NCI-H187 treated with DMSO at 0.1 percent for 48 hours (cell line): ENCODE measurements around the gene IL1R2.
"Not testable (repeated sequence)": the region's sequence is repeated elsewhere in the genome, so short reads cannot be mapped to it uniquely, and the experiment has no call there.

Experiments used
- DNase-seq: peaks from one replicate; lab custom pipeline; 2025; lab: John Stamatoyannopoulos, UW

The IL1R2 gene

DNA sequence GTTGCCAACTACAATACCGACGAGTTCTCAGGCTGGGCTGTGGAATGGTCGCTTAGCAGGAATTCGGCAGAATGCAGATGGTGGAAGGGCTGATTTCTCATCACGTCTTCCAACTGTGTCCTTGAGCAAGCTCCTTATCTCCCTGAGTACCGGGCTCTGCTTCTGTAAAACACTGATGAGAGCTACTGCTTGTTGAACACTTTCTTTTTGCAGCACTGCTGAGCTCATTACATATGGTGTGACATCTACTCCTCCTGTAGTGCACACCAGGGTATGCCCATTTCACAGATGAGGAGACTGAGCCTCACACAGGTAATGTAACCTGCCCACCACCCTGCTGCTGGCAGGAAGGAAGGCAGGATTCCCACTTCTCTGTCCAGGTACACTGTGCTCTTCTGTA is 8.3 kb downstream of the IL1R2 start:
- no peak for DNase-seq

DNA sequence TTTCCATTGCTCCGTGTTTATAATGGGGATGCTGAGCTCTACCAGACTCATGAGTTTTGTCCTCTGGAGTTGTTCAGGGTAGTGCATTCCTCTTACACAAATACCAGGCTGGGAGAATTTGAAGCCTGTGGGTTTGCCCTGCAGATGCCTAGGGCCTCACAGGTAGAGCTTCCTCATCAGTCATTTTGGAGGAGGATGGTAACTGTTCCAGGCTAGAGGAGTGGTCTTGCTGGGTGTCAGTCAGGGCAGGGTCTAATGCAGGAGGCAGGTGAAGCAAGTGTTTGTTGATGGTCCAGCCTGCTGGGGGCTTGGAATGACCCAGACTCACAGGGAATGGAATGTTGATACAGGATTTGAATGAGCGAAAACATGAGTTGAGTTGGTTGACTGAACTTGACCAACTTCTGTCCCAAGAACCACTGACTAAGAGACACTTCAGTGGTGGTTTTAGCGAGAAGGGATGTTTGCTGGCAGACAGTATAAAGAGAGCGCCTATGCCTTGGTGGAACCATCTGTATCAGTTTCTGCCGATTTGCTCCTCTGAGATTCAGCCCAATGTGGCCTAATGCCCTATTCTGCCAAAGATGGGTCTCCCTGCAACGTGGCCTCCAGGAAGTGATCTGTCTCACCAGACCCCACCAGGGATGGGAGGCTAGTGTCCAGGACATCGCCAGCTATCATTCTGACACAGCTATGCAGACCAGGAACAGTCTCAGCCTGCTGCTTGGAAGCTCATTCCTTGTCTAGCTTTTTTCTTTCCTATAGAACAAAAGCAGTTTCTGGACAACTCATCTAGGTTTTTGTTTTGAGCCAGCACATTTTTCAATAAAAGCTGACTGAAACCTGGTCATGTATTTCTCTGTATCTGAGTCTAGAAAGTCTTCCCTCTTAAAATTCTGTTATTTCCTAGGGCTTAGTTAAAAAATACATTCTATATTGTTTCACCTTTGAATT is 9.3 kb downstream of the IL1R2 start:
- DNase-seq: no peak

GRCh38 chr2:102001767-102002142 is 10.0 kb downstream of the IL1R2 start:
- DNase-seq: no peak

DNA sequence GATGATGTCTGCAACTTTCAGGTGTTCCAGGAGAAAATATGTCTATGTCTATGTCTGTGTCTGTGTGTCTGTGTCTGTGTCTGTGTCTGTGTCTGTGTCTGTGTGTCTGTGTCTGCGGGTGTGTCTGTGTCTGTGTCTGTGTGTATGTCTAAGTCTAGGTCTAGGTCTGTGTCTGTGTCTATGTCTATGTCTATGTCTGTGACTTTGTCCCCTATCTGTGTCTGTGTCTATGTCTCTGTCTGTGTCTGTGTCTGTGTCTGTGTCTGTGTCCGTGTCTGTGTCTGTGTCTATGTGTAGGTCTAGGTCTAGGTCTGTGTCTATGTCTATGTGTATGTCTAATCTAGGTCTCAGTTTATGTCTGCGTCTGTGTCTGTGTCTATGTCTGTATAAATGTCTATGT is 10.5 kb downstream of the IL1R2 start:
- no peak for DNase-seq

GRCh38 chr2:102002909-102003308 is 11.1 kb downstream of the IL1R2 start:
- DNase-seq: not testable (repeated sequence)

GRCh38 chr2:102003696-102004095 is 11.9 kb downstream of the IL1R2 start:
- DNase-seq: no peak

DNA sequence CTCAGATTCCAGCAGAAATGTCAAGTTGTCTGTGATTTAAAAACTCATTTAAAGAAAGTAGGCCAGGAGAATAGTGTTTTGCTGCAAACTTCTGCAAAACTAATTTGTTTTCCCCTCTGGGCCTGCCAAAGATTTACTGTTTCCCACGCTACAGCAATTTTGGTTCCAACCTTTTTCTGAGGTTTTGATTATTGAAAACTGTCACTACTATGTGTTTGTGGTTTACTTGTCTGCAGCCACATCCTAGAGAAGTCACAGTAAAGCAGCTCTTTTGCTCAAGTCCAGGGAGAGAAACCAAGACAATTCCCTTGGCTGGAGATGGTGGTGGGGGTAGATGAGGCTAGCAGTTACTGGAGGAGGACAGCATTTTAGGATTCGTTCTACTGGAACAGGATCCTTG is 12.8 kb downstream of the IL1R2 start:
- no peak for DNase-seq

DNA sequence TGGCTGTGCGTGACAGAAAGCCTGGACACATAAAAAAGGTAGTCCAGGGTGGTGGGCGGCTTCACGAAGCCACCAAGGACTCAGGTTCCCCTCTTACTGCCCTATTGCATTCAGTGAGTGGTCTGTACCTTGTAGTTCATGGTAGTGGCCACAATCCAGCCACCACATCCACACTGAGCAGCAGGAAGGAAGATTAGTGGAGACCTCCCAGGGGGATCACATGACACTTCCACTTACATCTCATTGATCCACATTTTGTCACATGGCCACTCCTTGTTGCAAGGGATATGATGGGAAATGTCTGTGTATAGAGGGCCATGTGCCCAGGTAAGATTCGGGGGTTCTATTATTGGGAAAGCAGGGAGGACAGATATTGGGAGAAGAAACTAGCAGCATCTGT is 13.7 kb downstream of the IL1R2 start:
- DNase-seq: no peak

DNA sequence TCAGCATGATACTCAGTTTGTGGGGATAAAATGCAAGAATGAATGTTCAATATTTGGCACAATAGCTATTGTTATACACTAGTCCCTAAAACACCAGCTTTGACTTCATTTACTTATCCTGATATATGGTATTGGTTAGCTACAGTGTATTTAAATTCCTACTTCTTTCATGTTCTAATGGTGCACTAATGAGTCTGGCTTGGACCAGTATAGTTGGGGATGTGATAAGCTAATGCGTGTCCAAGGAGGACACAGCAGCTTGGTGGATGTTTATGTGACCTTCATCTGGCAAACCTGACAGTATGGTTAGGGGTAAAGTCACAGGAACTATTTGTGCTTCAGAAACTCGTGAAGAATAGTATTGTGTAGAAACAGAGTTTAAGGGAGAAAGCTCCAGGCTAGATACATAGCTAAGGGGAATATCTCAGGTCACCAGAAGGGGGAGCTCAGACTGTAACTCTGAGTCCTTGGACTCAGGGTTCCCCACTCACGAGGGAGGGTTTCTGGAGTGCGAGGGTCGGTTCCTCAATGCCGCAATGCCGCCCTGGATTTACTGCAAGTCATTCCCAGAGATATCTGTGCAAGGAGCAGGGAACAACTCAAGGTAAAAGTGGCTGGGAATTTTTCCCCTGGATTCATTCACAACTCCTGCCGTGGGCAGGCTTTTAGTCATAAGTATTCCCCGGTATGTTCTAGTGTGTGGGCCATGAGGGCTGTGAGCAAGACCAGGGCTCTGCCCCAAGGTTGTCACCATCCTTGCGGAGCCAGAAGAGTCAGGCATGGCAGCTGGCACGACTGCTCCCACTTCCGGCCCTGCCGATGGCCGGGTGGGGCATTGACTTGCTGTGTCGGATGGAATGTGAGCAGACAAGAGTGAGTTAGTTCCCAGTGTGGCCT is 14.5 kb downstream of the IL1R2 start:
- no peak for DNase-seq

DNA sequence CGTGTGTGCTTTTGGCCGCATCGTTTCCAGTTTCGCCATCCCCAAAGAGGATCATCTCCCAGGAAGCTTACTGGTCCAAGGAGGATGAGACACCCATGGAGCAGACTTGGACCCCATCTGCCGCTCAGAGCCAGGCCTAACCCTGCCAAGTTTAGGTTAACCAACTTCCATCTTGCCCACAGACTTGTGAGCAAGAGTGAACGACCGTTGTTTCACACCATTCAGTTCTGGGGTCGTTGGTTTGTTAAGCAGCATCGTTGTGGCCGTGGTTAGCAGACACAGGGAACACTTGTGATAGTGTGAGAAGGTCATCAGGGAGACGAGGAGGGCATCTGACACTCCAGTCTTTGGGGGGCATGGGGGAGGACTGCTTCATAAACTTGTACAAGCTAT is 15.1 kb downstream of the IL1R2 start:
- DNase-seq: no peak

- no peak for DNase-seq
Observed at GRCh38 chr2:102008490-102008889, 16.7 kb downstream of the IL1R2 start.

DNA sequence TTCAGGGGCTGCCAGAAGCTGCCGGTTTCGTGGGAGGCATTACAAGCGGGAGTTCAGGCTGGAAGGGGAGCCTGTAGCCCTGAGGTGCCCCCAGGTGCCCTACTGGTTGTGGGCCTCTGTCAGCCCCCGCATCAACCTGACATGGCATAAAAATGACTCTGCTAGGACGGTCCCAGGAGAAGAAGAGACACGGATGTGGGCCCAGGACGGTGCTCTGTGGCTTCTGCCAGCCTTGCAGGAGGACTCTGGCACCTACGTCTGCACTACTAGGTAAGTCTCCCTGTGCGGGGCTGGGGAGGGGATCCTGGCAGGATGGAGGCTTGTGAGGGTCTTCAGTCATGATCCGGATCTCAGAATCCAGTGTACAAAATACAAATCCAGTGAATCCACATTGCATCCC is 17.8 kb downstream of the IL1R2 start:
- DNase-seq: no peak

GRCh38 chr2:102010902-102011301 is 19.1 kb downstream of the IL1R2 start:
- no peak for DNase-seq

DNA sequence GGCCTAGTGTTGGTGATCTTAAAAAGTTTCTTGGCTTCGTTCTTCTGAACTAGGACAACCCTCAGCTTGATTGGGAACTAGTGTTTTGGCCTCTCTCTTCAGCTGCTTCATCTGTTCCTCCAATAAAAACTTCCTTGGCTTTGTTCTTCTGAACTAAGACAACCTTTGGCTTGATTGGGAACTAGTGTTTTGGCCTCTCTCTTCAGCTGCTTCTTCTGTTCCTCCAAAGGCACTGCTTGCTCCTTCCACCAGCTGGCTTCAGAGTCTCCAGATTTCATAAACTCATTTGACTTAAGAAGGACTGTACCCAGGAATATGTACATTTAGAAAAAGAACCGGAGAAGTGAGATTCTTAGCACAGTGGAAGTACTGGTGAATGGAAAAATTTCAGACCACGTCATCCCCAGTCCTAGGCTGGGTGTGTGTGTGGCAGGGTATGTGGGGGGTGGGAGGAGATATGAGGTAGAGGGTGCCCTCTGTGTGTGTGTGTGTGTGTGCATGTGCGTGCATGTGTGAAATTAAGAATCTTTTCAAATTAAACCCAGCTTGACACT is 20.4 kb downstream of the IL1R2 start:
- DNase-seq: no peak

- DNase-seq: no peak
Observed at GRCh38 chr2:102013206-102014040, 21.7 kb downstream of the IL1R2 start.

DNA sequence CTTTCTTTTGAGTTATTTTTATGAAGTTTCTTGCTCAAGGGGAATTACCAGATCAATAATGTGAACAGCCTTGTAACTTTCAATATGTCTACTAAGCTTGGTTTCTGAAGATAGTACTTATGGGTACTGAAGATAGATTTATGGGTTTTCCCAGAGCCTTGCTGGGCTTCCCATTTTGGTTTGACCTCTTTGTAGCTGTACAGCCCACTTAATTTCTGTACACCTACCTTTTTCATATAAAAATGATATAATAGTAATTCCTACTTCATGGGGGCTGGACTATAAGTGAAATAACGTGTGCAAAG is 22.2 kb downstream of the IL1R2 start:
- DNase-seq: no peak

- DNase-seq: no peak
Observed at GRCh38 chr2:102015399-102015798, 23.6 kb downstream of the IL1R2 start.

DNA sequence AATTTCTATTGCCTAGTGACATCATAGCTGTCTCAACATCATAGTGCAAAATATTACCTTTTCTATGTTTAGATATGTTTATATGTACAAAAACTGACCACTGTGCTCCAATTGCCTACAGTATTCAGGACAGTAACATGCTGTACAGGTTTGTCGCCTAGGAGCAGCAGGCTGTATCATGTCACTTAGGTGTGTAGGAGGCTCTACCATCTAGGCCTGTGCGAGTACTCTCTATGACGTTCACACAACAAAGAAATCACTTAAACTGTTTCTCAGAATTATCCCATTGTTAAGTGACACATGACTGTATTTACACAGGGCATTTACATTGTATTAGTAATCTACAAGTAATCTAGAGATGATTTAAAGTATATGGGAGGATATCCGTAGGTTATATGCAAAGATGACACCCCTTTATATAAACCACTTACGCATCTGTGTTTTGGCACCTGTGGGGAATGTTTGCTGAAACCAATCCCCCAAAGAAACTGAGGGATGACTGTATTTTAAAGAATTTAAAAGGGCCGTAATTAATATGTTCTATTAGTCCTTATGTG is 24.7 kb downstream of the IL1R2 start:
- DNase-seq: no peak

- DNase-seq: no peak
Observed at GRCh38 chr2:102018823-102019445, 27.2 kb downstream of the IL1R2 start.

DNA sequence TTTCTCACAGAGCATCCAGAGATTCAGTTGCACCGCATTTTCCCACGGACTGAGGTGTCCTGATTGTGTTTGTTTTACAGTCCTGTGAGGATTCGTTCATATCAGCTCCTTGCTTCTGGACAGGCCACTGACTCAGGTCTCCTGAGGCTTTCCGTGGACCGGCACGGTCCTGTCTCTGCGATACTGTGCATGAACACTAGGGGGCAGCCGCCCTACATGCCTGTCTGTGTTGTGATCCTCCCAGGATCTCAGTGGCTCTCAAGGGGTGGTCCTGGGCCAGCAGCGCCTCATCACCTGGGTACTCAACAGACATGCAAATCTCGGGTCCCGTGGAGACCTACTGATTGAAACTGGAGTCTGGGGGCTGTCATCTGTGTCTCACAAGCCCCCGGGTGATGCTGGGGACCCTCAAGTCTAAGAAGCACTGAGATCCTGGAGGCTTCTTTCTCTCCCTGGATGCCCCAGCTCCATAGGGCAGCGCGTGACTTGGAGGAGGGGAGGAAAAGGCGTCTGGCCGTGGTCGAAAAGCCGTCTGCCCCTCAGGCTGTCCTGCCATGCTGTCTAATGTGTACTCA is 28.9 kb downstream of the IL1R2 start:
- DNase-seq: no peak

GRCh38 chr2:102021779-102022178 is 30.0 kb downstream of the IL1R2 start:
- no peak for DNase-seq
